Stimulated activated naive CD4-positive, alpha-beta T cell treated with Interleukin-2 at 50 U/mL for 16 hours (primary cell): ENCODE data around the gene SPSB1.

Source experiments
- DNase-seq: peaks from one replicate; lab custom pipeline; 2025; lab: John Stamatoyannopoulos, UW

The SPSB1 gene

GRCh38 chr1:9319789-9320519 is 27.3 kb downstream of the SPSB1 start:
- no peak for DNase-seq

GRCh38 chr1:9320520-9321479 is 28.1 kb downstream of the SPSB1 start:
- DNase-seq: no peak

- DNase-seq: no peak
These were observed 28.8 kb downstream of the SPSB1 start for GRCh38 chr1:9321480-9321849.

- no peak for DNase-seq
These were observed 29.4 kb downstream of the SPSB1 start for GRCh38 chr1:9321986-9322660.

- no peak for DNase-seq
These were observed 30.1 kb downstream of the SPSB1 start for GRCh38 chr1:9322661-9323244.

- DNase-seq: no peak
These were observed 31.8 kb downstream of the SPSB1 start for GRCh38 chr1:9324246-9325096.

GRCh38 chr1:9326596-9326995 is 33.9 kb downstream of the SPSB1 start:
- DNase-seq: no peak

GRCh38 chr1:9328201-9328600 is 35.5 kb downstream of the SPSB1 start:
- DNase-seq: no peak

GRCh38 chr1:9328715-9329114 is 36.0 kb downstream of the SPSB1 start:
- DNase-seq: no peak

- DNase-seq: no peak
These were observed 38.3 kb downstream of the SPSB1 start for GRCh38 chr1:9331016-9331415.

- no peak for DNase-seq
These were observed 39.1 kb downstream of the SPSB1 start for GRCh38 chr1:9331558-9332346.

- no peak for DNase-seq
These were observed 39.9 kb downstream of the SPSB1 start for GRCh38 chr1:9332513-9333143.

GRCh38 chr1:9338397-9339246 is 45.9 kb downstream of the SPSB1 start:
- no peak for DNase-seq

GRCh38 chr1:9340172-9340854 is 47.6 kb downstream of the SPSB1 start:
- DNase-seq: no peak

- DNase-seq: no peak
These were observed 48.2 kb downstream of the SPSB1 start for GRCh38 chr1:9340864-9341263.

GRCh38 chr1:9341301-9341845 is 48.7 kb downstream of the SPSB1 start:
- DNase-seq: no peak

GRCh38 chr1:9343269-9343668 is 50.6 kb downstream of the SPSB1 start:
- no peak for DNase-seq
